ENCODE results near the gene TEAD2.
A peak's percentile ranks its signal among the peaks of the same experiment; 100 is the strongest.

The TEAD2 gene

GRCh38 chr19:49362048-49362928 lies at the start of gene TEAD2:
Gene TEAD2, minus strand, starts transcription at chr19:49362416. Its CDS starts 2,341 bp downstream, at chr19:49360075.
- H3K4me3 ChIP-seq (ENCODE audit: low read depth, low read length): peak within 1 kb of the TSS; percentile 90

GRCh38 chr19:49411681-49412326 lies 49.6 kb upstream of the TEAD2 start:
- TF ChIP-seq CTCF (IDR thresholded peaks at IDR 0.05; ENCODE audit: control insufficient read depth, extremely low read depth, insufficient read depth): no peak
- no peak for DNase-seq (ENCODE audit: low read depth)
- no peak overlapping the region for H3K4me3 ChIP-seq (ENCODE audit: low read depth, low read length)

More at GRCh38 chr19:49362048-49362928, at the start of gene TEAD2:
- no peak for DNase-seq (ENCODE audit: low read depth)
- TF ChIP-seq CTCF (IDR thresholded peaks at IDR 0.05; ENCODE audit: control insufficient read depth, extremely low read depth, insufficient read depth): no peak

- no peak for TF ChIP-seq CTCF (IDR thresholded peaks at IDR 0.05; ENCODE audit: control insufficient read depth, extremely low read depth, insufficient read depth)
- no peak overlapping the region for H3K4me3 ChIP-seq (ENCODE audit: low read depth, low read length)
- no peak for DNase-seq (ENCODE audit: low read depth)
Observed at GRCh38 chr19:49409441-49410029, 47.3 kb upstream of the TEAD2 start.

GRCh38 chr19:49408816-49409440 lies 46.7 kb upstream of the TEAD2 start:
- DNase-seq (ENCODE audit: low read depth): no peak
- TF ChIP-seq CTCF (IDR thresholded peaks at IDR 0.05; ENCODE audit: control insufficient read depth, extremely low read depth, insufficient read depth): no peak
- H3K4me3 ChIP-seq (ENCODE audit: low read depth, low read length): no peak overlapping the region

- no peak for DNase-seq (ENCODE audit: low read depth)
- no peak overlapping the region for H3K4me3 ChIP-seq (ENCODE audit: low read depth, low read length)
- no peak for TF ChIP-seq CTCF (IDR thresholded peaks at IDR 0.05; ENCODE audit: control insufficient read depth, extremely low read depth, insufficient read depth)
Observed at GRCh38 chr19:49407482-49408015, 45.3 kb upstream of the TEAD2 start.

- no peak overlapping the region for H3K4me3 ChIP-seq (ENCODE audit: low read depth, low read length)
- no peak for TF ChIP-seq CTCF (IDR thresholded peaks at IDR 0.05; ENCODE audit: control insufficient read depth, extremely low read depth, insufficient read depth)
- DNase-seq (ENCODE audit: low read depth): no peak
Observed at GRCh38 chr19:49407079-49407478, 44.9 kb upstream of the TEAD2 start.

Measured in LNCaP clone FGC (cell line).